Globus pallidus (tissue), 1 donor: ENCODE results near the gene GOLGA6C.
"Not testable (repeated sequence)": the region's sequence is repeated elsewhere in the genome, so short reads cannot be mapped to it uniquely, and the experiment has no call there.

Source experiments
- DNase-seq: peaks from one replicate; pipeline ENCODE4 v3.0.0-alpha.2; 2015; ENCODE audit warnings: low spot score

Gene GOLGA6C

GRCh38 chr15:75258034-75258433 is at the start of gene GOLGA6C:
GOLGA6C (plus strand) TSS chr15:75258334; CDS start chr15:75258599, 265 bp downstream.
- DNase-seq = not testable (repeated sequence)

GRCh38 chr15:75208501-75209288 is 49.4 kb upstream of the GOLGA6C start:
- no peak for DNase-seq

GRCh38 chr15:75209289-75209676 is 48.9 kb upstream of the GOLGA6C start:
- DNase-seq = no peak

- DNase-seq = no peak
Measured at GRCh38 chr15:75210811-75211230, 47.3 kb upstream of the GOLGA6C start.

- no peak for DNase-seq
Measured at GRCh38 chr15:75211436-75212199, 46.5 kb upstream of the GOLGA6C start.

GRCh38 chr15:75212200-75212858 is 45.8 kb upstream of the GOLGA6C start:
- DNase-seq = no peak

GRCh38 chr15:75213212-75213767 is 44.8 kb upstream of the GOLGA6C start:
- DNase-seq = no peak

GRCh38 chr15:75213768-75214221 is 44.3 kb upstream of the GOLGA6C start:
- no peak for DNase-seq

GRCh38 chr15:75214293-75215096 is 43.6 kb upstream of the GOLGA6C start:
- no peak for DNase-seq

GRCh38 chr15:75215107-75216004 is 42.8 kb upstream of the GOLGA6C start:
- DNase-seq = no peak

GRCh38 chr15:75217012-75217411 is 41.1 kb upstream of the GOLGA6C start:
- no peak for DNase-seq

GRCh38 chr15:75217574-75217973 is 40.6 kb upstream of the GOLGA6C start:
- not testable (repeated sequence) for DNase-seq

- DNase-seq = not testable (repeated sequence)
Measured at GRCh38 chr15:75219507-75219929, 38.6 kb upstream of the GOLGA6C start.

GRCh38 chr15:75223688-75224087 is 34.4 kb upstream of the GOLGA6C start:
- DNase-seq = no peak

GRCh38 chr15:75224281-75224680 is 33.9 kb upstream of the GOLGA6C start:
- no peak for DNase-seq

GRCh38 chr15:75225102-75225836 is 32.9 kb upstream of the GOLGA6C start:
- not testable (repeated sequence) for DNase-seq

- no peak for DNase-seq
Measured at GRCh38 chr15:75225951-75226732, 32.0 kb upstream of the GOLGA6C start.

GRCh38 chr15:75227112-75227511 is 31.0 kb upstream of the GOLGA6C start:
- not testable (repeated sequence) for DNase-seq
